Measurements from ENCODE around the gene ZNF787. TPM values are rescaled to one million over a fixed set of nuclear protein-coding genes. Genes with fewer than 3 reads are reported as not detected.
"Not testable (repeated sequence)": the region's sequence is repeated elsewhere in the genome, so short reads cannot be mapped to it uniquely, and the experiment has no call there.

ZNF787 gene
- polyA plus RNA-seq, 1 donor = 33.3 TPM

GRCh38 chr19:56158170-56158757 is 37.2 kb upstream of the ZNF787 start:
- no peaks in the 10 kb centered on the region for H3K4me1 ChIP-seq (ENCODE audit: control insufficient read depth, insufficient read depth, low read length)
- no peak for DNase-seq
- H3K9me3 ChIP-seq (ENCODE audit: control insufficient read depth, low read depth, low read length) = no peaks in the 10 kb centered on the region
- no peak overlapping the region for H3K27ac ChIP-seq (ENCODE audit: low read length)
- peaks cover 48% of the 10 kb centered on the region for H3K36me3 ChIP-seq (ENCODE audit: control insufficient read depth, insufficient read depth, low read length)
- WGBS (ENCODE audit: insufficient coverage, low lambda C conversion rate) = no CpG with 5 or more reads among the region's 16 CpGs
- H3K27me3 ChIP-seq (ENCODE audit: control insufficient read depth, insufficient read depth, low read length) = no peaks in the 10 kb centered on the region
- no peak overlapping the region for H3K4me3 ChIP-seq (ENCODE audit: low read length)

GRCh38 chr19:56156768-56157167 is 35.7 kb upstream of the ZNF787 start:
- no peak for DNase-seq

DNA sequence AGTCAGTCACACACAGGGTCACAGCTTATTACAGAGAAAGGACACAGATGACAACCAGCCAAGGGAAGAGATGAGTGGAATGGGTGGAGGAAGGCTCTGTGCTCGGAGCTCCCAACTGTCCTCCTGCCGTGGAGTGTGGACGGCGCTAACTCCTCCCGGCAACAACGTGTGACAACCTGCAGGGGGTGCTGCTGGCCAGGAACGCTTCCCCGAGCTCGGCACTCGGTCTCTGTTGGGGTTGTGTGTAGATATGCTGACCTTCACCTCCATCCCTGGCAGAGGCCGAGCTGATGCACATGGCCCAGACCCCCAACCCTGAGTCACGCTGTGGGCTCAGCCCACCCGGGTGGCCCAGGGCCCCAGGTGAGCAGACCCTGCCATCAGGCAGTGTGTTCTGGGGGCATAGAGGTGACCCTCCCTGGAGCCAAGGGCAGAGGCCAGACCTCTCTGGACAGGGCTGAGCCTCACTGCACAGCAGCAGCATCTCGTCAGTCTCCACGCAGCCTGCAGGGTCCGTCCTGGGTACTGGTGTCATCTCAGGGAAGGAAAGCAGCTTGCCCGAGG is 34.1 kb upstream of the ZNF787 start:
- peaks cover 5% of the 10 kb centered on the region for H3K4me1 ChIP-seq (ENCODE audit: control insufficient read depth, insufficient read depth, low read length)
- H3K9me3 ChIP-seq (ENCODE audit: control insufficient read depth, low read depth, low read length) = no peaks in the 10 kb centered on the region
- DNase-seq = no peak
- no peaks in the 10 kb centered on the region for H3K27me3 ChIP-seq (ENCODE audit: control insufficient read depth, insufficient read depth, low read length)
- no peak overlapping the region for H3K27ac ChIP-seq (ENCODE audit: low read length)
- no peak overlapping the region for H3K4me3 ChIP-seq (ENCODE audit: low read length)
- peaks cover 38% of the 10 kb centered on the region for H3K36me3 ChIP-seq (ENCODE audit: control insufficient read depth, insufficient read depth, low read length)
- no CpG with 5 or more reads among the region's 17 CpGs for WGBS (ENCODE audit: insufficient coverage, low lambda C conversion rate)

More at GRCh38 chr19:56156768-56157167, 35.7 kb upstream of the ZNF787 start:
- H3K4me3 ChIP-seq (ENCODE audit: low read length) = no peak overlapping the region
- WGBS (ENCODE audit: insufficient coverage, low lambda C conversion rate) = no CpG with 5 or more reads among the region's 11 CpGs
- H3K4me1 ChIP-seq (ENCODE audit: control insufficient read depth, insufficient read depth, low read length) = peaks cover 5% of the 10 kb centered on the region
- peaks cover 48% of the 10 kb centered on the region for H3K36me3 ChIP-seq (ENCODE audit: control insufficient read depth, insufficient read depth, low read length)
- no peaks in the 10 kb centered on the region for H3K9me3 ChIP-seq (ENCODE audit: control insufficient read depth, low read depth, low read length)
- H3K27ac ChIP-seq (ENCODE audit: low read length) = no peak overlapping the region
- no peaks in the 10 kb centered on the region for H3K27me3 ChIP-seq (ENCODE audit: control insufficient read depth, insufficient read depth, low read length)

- DNase-seq = no peak
- whole genome bisulfite sequencing (ENCODE audit: insufficient coverage, low lambda C conversion rate) = no CpG with 5 or more reads among the region's 6 CpGs
- H3K4me1 ChIP-seq (ENCODE audit: control insufficient read depth, insufficient read depth, low read length) = peaks cover 5% of the 10 kb centered on the region
- peaks cover 42% of the 10 kb centered on the region for H3K36me3 ChIP-seq (ENCODE audit: control insufficient read depth, insufficient read depth, low read length)
- no peak overlapping the region for H3K27ac ChIP-seq (ENCODE audit: low read length)
- H3K27me3 ChIP-seq (ENCODE audit: control insufficient read depth, insufficient read depth, low read length) = no peaks in the 10 kb centered on the region
- H3K4me3 ChIP-seq (ENCODE audit: low read length) = no peak overlapping the region
- no peaks in the 10 kb centered on the region for H3K9me3 ChIP-seq (ENCODE audit: control insufficient read depth, low read depth, low read length)
These were observed 32.4 kb upstream of the ZNF787 start for GRCh38 chr19:56153507-56153906.

- Histone ChIP-seq H3K27ac (ENCODE audit: low read length) (no peak overlapping the region), H3K27me3 (ENCODE audit: control insufficient read depth, insufficient read depth, low read length) (no peaks in the 10 kb centered on the region), H3K4me3 (ENCODE audit: low read length) (no peak overlapping the region), H3K36me3 (ENCODE audit: control insufficient read depth, insufficient read depth, low read length) (peaks cover 44% of the 10 kb centered on the region), H3K4me1 (ENCODE audit: control insufficient read depth, insufficient read depth, low read length) (peaks cover 5% of the 10 kb centered on the region), H3K9me3 (ENCODE audit: control insufficient read depth, low read depth, low read length) (no peaks in the 10 kb centered on the region)
- no CpG with 5 or more reads among the region's 2 CpGs for WGBS (ENCODE audit: insufficient coverage, low lambda C conversion rate)
- no peak for DNase-seq
These were observed 31.5 kb upstream of the ZNF787 start for GRCh38 chr19:56152644-56153043.

- no peak overlapping the region for H3K27ac ChIP-seq (ENCODE audit: low read length)
- H3K4me1 ChIP-seq (ENCODE audit: control insufficient read depth, insufficient read depth, low read length) = peaks cover 5% of the 10 kb centered on the region
- H3K27me3 ChIP-seq (ENCODE audit: control insufficient read depth, insufficient read depth, low read length) = no peaks in the 10 kb centered on the region
- peaks cover 42% of the 10 kb centered on the region for H3K36me3 ChIP-seq (ENCODE audit: control insufficient read depth, insufficient read depth, low read length)
- no peak overlapping the region for H3K4me3 ChIP-seq (ENCODE audit: low read length)
- WGBS (ENCODE audit: insufficient coverage, low lambda C conversion rate) = no CpG with 5 or more reads among the region's 11 CpGs
- no peak for DNase-seq
- H3K9me3 ChIP-seq (ENCODE audit: control insufficient read depth, low read depth, low read length) = no peaks in the 10 kb centered on the region
These were observed 29.3 kb upstream of the ZNF787 start for GRCh38 chr19:56150358-56150757.

DNA sequence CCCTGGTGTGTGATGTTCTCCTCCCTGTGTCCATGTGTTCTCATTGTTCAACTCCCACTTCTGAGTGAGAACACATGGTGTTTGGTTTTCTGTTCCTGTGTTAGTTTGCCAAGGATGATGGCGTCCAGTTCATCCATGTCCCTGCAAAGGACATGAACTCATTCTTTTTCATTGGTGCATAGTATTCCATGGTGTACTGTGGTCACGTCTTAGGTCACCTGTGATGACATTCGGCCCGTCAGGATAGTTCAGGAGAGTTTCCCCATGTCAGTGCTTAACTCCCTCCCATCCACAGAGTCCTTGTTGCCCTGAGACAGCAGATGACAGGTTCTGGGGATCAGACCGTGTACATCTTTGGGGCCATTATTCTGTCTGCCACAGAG is 28.6 kb upstream of the ZNF787 start:
- Histone ChIP-seq H3K9me3 (ENCODE audit: control insufficient read depth, low read depth, low read length) (no peaks in the 10 kb centered on the region), H3K36me3 (ENCODE audit: control insufficient read depth, insufficient read depth, low read length) (peaks cover 35% of the 10 kb centered on the region), H3K27ac (ENCODE audit: low read length) (no peak overlapping the region), H3K4me3 (ENCODE audit: low read length) (no peak overlapping the region), H3K27me3 (ENCODE audit: control insufficient read depth, insufficient read depth, low read length) (no peaks in the 10 kb centered on the region), H3K4me1 (ENCODE audit: control insufficient read depth, insufficient read depth, low read length) (peaks cover 7% of the 10 kb centered on the region)
- no CpG with 5 or more reads among the region's 5 CpGs for WGBS (ENCODE audit: insufficient coverage, low lambda C conversion rate)
- DNase-seq = no peak

DNA sequence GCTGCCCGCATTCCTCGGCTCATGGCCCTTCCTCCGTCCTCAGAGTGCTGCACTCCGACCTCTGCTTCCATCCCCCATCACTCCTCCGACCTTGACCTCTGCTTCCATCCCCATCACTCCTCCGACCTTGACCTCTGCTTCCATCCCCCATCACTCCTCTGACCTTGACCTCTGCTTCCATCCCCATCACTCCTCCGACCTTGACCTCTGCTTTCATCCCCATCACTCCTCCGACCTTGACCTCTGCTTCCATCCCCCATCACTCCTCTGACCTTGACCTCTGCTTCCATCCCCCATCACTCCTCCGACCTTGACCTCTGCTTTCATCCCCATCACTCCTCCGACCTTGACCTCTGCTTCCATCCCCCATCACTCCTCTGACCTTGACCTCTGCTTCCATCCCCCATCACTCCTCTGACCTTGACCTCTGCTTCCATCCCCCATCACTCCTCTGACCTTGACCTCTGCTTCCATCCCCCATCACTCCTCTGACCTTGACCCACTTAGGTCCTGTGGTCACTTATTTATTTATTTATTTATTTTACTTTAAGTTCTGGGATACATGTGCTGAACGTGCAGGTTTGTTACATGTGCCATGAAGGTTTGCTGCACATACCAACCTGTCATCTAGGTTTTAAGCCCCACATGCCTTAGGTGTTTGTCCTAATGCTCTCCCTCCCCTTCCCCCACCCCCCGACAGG is 28.0 kb upstream of the ZNF787 start:
- H3K4me3 ChIP-seq (ENCODE audit: low read length); H3K27ac ChIP-seq (ENCODE audit: low read length); DNase-seq; H3K27me3 ChIP-seq (ENCODE audit: control insufficient read depth, insufficient read depth, low read length); H3K9me3 ChIP-seq (ENCODE audit: control insufficient read depth, low read depth, low read length): not testable (repeated sequence)
- H3K4me1 ChIP-seq (ENCODE audit: control insufficient read depth, insufficient read depth, low read length) = peaks cover 12% of the 10 kb centered on the region
- peaks cover 32% of the 10 kb centered on the region for H3K36me3 ChIP-seq (ENCODE audit: control insufficient read depth, insufficient read depth, low read length)
- 100% methylated on average over 2 of the region's 12 CpGs for WGBS (ENCODE audit: insufficient coverage, low lambda C conversion rate)

- no peak for DNase-seq
- Histone ChIP-seq H3K4me1 (ENCODE audit: control insufficient read depth, insufficient read depth, low read length) (peaks cover 17% of the 10 kb centered on the region), H3K27me3 (ENCODE audit: control insufficient read depth, insufficient read depth, low read length) (no peaks in the 10 kb centered on the region), H3K4me3 (ENCODE audit: low read length) (no peak overlapping the region), H3K27ac (ENCODE audit: low read length) (no peak overlapping the region), H3K9me3 (ENCODE audit: control insufficient read depth, low read depth, low read length) (no peaks in the 10 kb centered on the region), H3K36me3 (ENCODE audit: control insufficient read depth, insufficient read depth, low read length) (peaks cover 30% of the 10 kb centered on the region)
- WGBS (ENCODE audit: insufficient coverage, low lambda C conversion rate) = no CpG with 5 or more reads among the region's 15 CpGs
These were observed 27.0 kb upstream of the ZNF787 start for GRCh38 chr19:56148096-56148495.

GRCh38 chr19:56147307-56147706 is 26.2 kb upstream of the ZNF787 start:
- Histone ChIP-seq H3K36me3 (ENCODE audit: control insufficient read depth, insufficient read depth, low read length) (peaks cover 30% of the 10 kb centered on the region), H3K4me3 (ENCODE audit: low read length) (no peak overlapping the region), H3K27me3 (ENCODE audit: control insufficient read depth, insufficient read depth, low read length) (no peaks in the 10 kb centered on the region), H3K27ac (ENCODE audit: low read length) (no peak overlapping the region), H3K9me3 (ENCODE audit: control insufficient read depth, low read depth, low read length) (no peaks in the 10 kb centered on the region), H3K4me1 (ENCODE audit: control insufficient read depth, insufficient read depth, low read length) (peaks cover 20% of the 10 kb centered on the region)
- DNase-seq = no peak
- no CpG with 5 or more reads among the region's 22 CpGs for WGBS (ENCODE audit: insufficient coverage, low lambda C conversion rate)
